Keratinocyte (primary cell): ENCODE data around the gene SLC44A3. TPM values are rescaled to one million over a fixed set of nuclear protein-coding genes. Genes with fewer than 3 reads are reported as not detected.

Experiments used
- DNase-seq: peaks from one replicate; pipeline ENCODE4 v3.0.0-alpha.2; 2011; ENCODE audit warnings: low read depth, missing footprints, low spot score
- FAIRE-seq: peaks from 2 replicates; lab custom pipeline; 2011; peaks lifted over from hg19 to GRCh38; lab: Jason Lieb, UNC
- H2AFZ ChIP-seq: 2 replicates; pipeline ENCODE4 v1.6.0; 2012; ENCODE audit warnings: low read length, control low read depth, inconsistent platforms; ENCODE audit not compliant: control insufficient read depth
- H3K27ac ChIP-seq: 2 replicates; pipeline ENCODE4 v1.5.1; 2011; ENCODE audit warnings: low read length; ENCODE audit not compliant: control insufficient read depth, insufficient read depth
- H3K27me3 ChIP-seq: 3 replicates; pipeline ENCODE4 v1.6.0; 2011; ENCODE audit warnings: low read length; ENCODE audit not compliant: control insufficient read depth, insufficient read depth; ENCODE audit errors: extremely low read depth
- H3K36me3 ChIP-seq, 2 experiments: 2 replicates in 1 of 2; 3 replicates in 1 of 2; pipeline ENCODE4 v1.5.1; 2011; ENCODE audit warnings: low read length in 2 of 2, mild to moderate bottlenecking in 1 of 2; ENCODE audit not compliant: control insufficient read depth in 2 of 2, insufficient read depth in 2 of 2; ENCODE audit errors: extremely low read depth in 1 of 2
- H3K4me1 ChIP-seq: 3 replicates; pipeline ENCODE4 v1.5.1; 2011; ENCODE audit warnings: low read length; ENCODE audit not compliant: control insufficient read depth, insufficient read depth; ENCODE audit errors: extremely low read depth
- H3K4me2 ChIP-seq: 3 replicates; pipeline ENCODE4 v1.6.0; 2011; ENCODE audit warnings: low read depth, low read length; ENCODE audit not compliant: control insufficient read depth, insufficient read depth; ENCODE audit errors: extremely low read depth
- H3K4me3 ChIP-seq, 3 experiments: fragments of 200-600 bp in 1 of 3; sonication (generic) in 1 of 3; 2 replicates in 2 of 3; 3 replicates in 1 of 3; pipeline ENCODE4 v1.5.1; 2011 to 2016; ENCODE audit warnings: low read length in 3 of 3, mild to moderate bottlenecking in 3 of 3, control low read depth in 2 of 3, inconsistent platforms in 1 of 3, low read depth in 1 of 3, mixed read lengths in 1 of 3, mixed run types in 1 of 3, moderate library complexity in 1 of 3; ENCODE audit not compliant: control insufficient read depth in 2 of 3, insufficient read depth in 2 of 3; ENCODE audit errors: extremely low read depth in 1 of 3
- H3K79me2 ChIP-seq: 2 replicates; pipeline ENCODE4 v1.6.0; 2012; ENCODE audit warnings: low read length; ENCODE audit not compliant: control insufficient read depth, insufficient read depth
- H3K9ac ChIP-seq: 3 replicates; pipeline ENCODE4 v1.6.0; 2011; ENCODE audit warnings: low read length; ENCODE audit not compliant: control insufficient read depth, insufficient read depth; ENCODE audit errors: extremely low read depth
- H3K9me1 ChIP-seq: 3 replicates; pipeline ENCODE4 v1.6.0; 2011; ENCODE audit warnings: low read length; ENCODE audit not compliant: control insufficient read depth, insufficient read depth; ENCODE audit errors: extremely low read depth
- H3K9me3 ChIP-seq: 2 replicates; pipeline ENCODE4 v1.5.1; 2012; ENCODE audit warnings: low read depth, low read length; ENCODE audit not compliant: control insufficient read depth
- H4K20me1 ChIP-seq: 3 replicates; pipeline ENCODE4 v1.6.0; 2011; ENCODE audit warnings: low read length; ENCODE audit not compliant: control insufficient read depth, insufficient read depth; ENCODE audit errors: extremely low read depth
- CTCF ChIP-seq, 3 experiments: IDR thresholded peaks in 1 of 3; conservative IDR thresholded peaks in 1 of 3; optimal IDR thresholded peaks in 1 of 3; 2 replicates in 2 of 3; 3 replicates in 1 of 3; pipeline versions ENCODE3 to v1.5.1; 2011; ENCODE audit warnings: low read length in 3 of 3, mild to moderate bottlenecking in 3 of 3, moderate library complexity in 2 of 3, control low read depth in 1 of 3, inconsistent platforms in 1 of 3; ENCODE audit not compliant: insufficient read depth in 2 of 3; ENCODE audit errors: extremely low read depth in 1 of 3
- EZH2 ChIP-seq: IDR thresholded peaks from one replicate; pipeline ENCODE4 v1.6.1; 2012; ENCODE audit warnings: inconsistent platforms, mild to moderate bottlenecking, low read length, moderate library complexity
- dilution Hi-C: fragments of 300-500 bp; cut with MboI; formaldehyde crosslinking; loops from one replicate; pipeline ENCODE4 v1.7.0; 2020; ENCODE audit warnings: low sequenced_read_pairs; ENCODE audit not compliant: extremely low pct_ligation_motif_present
- polyA plus RNA-seq, 5 experiments: library from polyadenylated mRNA; depleted of rRNA in 3 of 5; stranded (reverse) in 3 of 5; stranded (forward) in 1 of 5; unstranded in 1 of 5; fragments of >200 nt; gene quantifications; 1 replicate in 1 of 5; 2 replicates in 3 of 5; 3 replicates in 1 of 5; pipeline versions ENCODE4 v1.2.1 to v1.2.3, GENCODE V29; 2011 to 2012; ENCODE audit warnings: missing spikeins in 2 of 5, low read depth in 1 of 5, low replicate concordance in 1 of 5

Gene SLC44A3
- polyA plus RNA-seq, 1 donor (not counting 4 experiments of a cell fraction or from before 2014, with no cell fraction given) = 7.3 TPM

- DNase-seq = no peak
Measured at GRCh38 chr1:94776474-94776873, 43.7 kb upstream of the SLC44A3 start.

GRCh38 chr1:94777281-94777680 lies 42.9 kb upstream of the SLC44A3 start:
- dilution Hi-C loops = no loop called here
- Histone ChIP-seq H3K27me3 (no peaks in the 10 kb centered on the region), H3K36me3 (no peaks in the 10 kb centered on the region), H3K4me3 (no peak overlapping the region), H4K20me1 (no peaks in the 10 kb centered on the region), H3K4me2 (no peak overlapping the region), H3K27ac (no peak overlapping the region), H3K9me1 (no peaks in the 10 kb centered on the region), H3K9me3 (peaks cover 1% of the 10 kb centered on the region), H3K79me2 (no peaks in the 10 kb centered on the region), H3K9ac (no peak overlapping the region), H2AFZ (no peak overlapping the region), H3K4me1 (peaks cover 9% of the 10 kb centered on the region)
- DNase-seq (no peak), FAIRE-seq (no peak)
- TF ChIP-seq CTCF (optimal IDR thresholded peaks at IDR 0.05 in 1 of 3, IDR thresholded peaks at IDR 0.05 in 1 of 3, conservative IDR thresholded peaks at IDR 0.05 in 1 of 3; ENCODE audit: extremely low read depth in 1 of 3, insufficient read depth in 2 of 3, low read length in 3 of 3) = no peak

More at GRCh38 chr1:94776474-94776873, 43.7 kb upstream of the SLC44A3 start:
- dilution Hi-C loops = no loop called here
- Histone ChIP-seq H3K27me3 (no peaks in the 10 kb centered on the region), H3K4me3 (no peak overlapping the region), H3K36me3 (no peaks in the 10 kb centered on the region), H3K79me2 (no peaks in the 10 kb centered on the region), H3K27ac (no peak overlapping the region), H3K9me1 (no peaks in the 10 kb centered on the region), H3K4me1 (peaks cover 9% of the 10 kb centered on the region), H3K9ac (no peak overlapping the region), H3K9me3 (peaks cover 1% of the 10 kb centered on the region), H3K4me2 (no peak overlapping the region), H4K20me1 (no peaks in the 10 kb centered on the region), H2AFZ (no peak overlapping the region)
- FAIRE-seq = no peak
- TF ChIP-seq CTCF (optimal IDR thresholded peaks at IDR 0.05 in 1 of 3, IDR thresholded peaks at IDR 0.05 in 1 of 3, conservative IDR thresholded peaks at IDR 0.05 in 1 of 3; ENCODE audit: extremely low read depth in 1 of 3, insufficient read depth in 2 of 3, low read length in 3 of 3) (no peak), EZH2 (no peak)
